Liver (tissue), 9 donors: ENCODE measurements around the gene LRRC8A. TPM values are rescaled to one million over a fixed set of nuclear protein-coding genes. Genes with fewer than 3 reads are reported as not detected.

Experiments
- DNase-seq: peaks from one replicate; pipeline ENCODE4 v3.0.0-alpha.2; 2017; ENCODE audit warnings: low spot score
- H3K27ac ChIP-seq, 2 donors: one replicate each; pipeline ENCODE4 v1.7.0; 2013; ENCODE audit warnings: inconsistent platforms in 2 of 2, low read length in 2 of 2, control low read depth in 1 of 2, low read depth in 1 of 2, mild to moderate bottlenecking in 1 of 2
- H3K27me3 ChIP-seq, 4 donors: one replicate each; pipeline versions ENCODE4 v1.6.1 to v1.7.0; 2013; ENCODE audit warnings: low read length in 3 of 4, inconsistent platforms in 1 of 4, mild to moderate bottlenecking in 1 of 4, moderate library complexity in 1 of 4; ENCODE audit not compliant: control insufficient read depth in 4 of 4, insufficient read depth in 4 of 4
- H3K36me3 ChIP-seq, 4 donors: one replicate each; pipeline versions ENCODE4 v1.6.1 to v1.7.0; 2013; ENCODE audit warnings: low read length in 3 of 4, mild to moderate bottlenecking in 3 of 4, low read depth in 1 of 4, moderate library complexity in 1 of 4; ENCODE audit not compliant: control insufficient read depth in 4 of 4, insufficient read depth in 3 of 4
- H3K4me1 ChIP-seq, 4 donors: one replicate each; pipeline versions ENCODE4 v1.6.1 to v1.7.0; 2013; ENCODE audit warnings: low read length in 3 of 4, mild to moderate bottlenecking in 3 of 4, moderate library complexity in 1 of 4; ENCODE audit not compliant: control insufficient read depth in 4 of 4, insufficient read depth in 4 of 4
- H3K4me3 ChIP-seq, 3 donors: one replicate each; pipeline versions ENCODE4 v1.6.1 to v1.7.0; 2013; ENCODE audit warnings: low read length in 3 of 3, control low read depth in 1 of 3, low read depth in 1 of 3, mild to moderate bottlenecking in 1 of 3
- H3K9ac ChIP-seq, 2 donors: one replicate each; pipeline ENCODE4 v1.7.0; 2013; ENCODE audit warnings: low read length in 2 of 2, mild to moderate bottlenecking in 2 of 2, moderate library complexity in 2 of 2, control low read depth in 1 of 2, low read depth in 1 of 2
- H3K9me3 ChIP-seq, 4 donors: one replicate each; pipeline versions ENCODE4 v1.6.1 to v1.7.0; 2013; ENCODE audit warnings: low read length in 3 of 4; ENCODE audit not compliant: control insufficient read depth in 4 of 4
- ATF3 ChIP-seq: IDR thresholded peaks from 2 replicates; pipeline ENCODE4 v1.6.1; 2016; ENCODE audit warnings: antibody characterized with exemption
- CTCF ChIP-seq: fragments of 150-350 bp; IDR thresholded peaks from 2 replicates; pipeline ENCODE4 v1.5.1; 2017; ENCODE audit warnings: improper control_type of control experiment, low read depth, low read length; ENCODE audit not compliant: missing input control
- EGR1 ChIP-seq, 2 donors: IDR thresholded peaks; 2 replicates each; pipeline ENCODE4 v1.6.1; 2016 to 2018; ENCODE audit warnings: antibody characterized with exemption in 2 of 2, low read depth in 2 of 2
- FOXA1 ChIP-seq: IDR thresholded peaks from 2 replicates; pipeline ENCODE4 v1.6.1; 2016; ENCODE audit warnings: antibody characterized with exemption
- FOXA2 ChIP-seq: IDR thresholded peaks from 2 replicates; pipeline ENCODE4 v1.6.1; 2016; ENCODE audit warnings: antibody characterized with exemption
- GABPA ChIP-seq, 2 donors: IDR thresholded peaks in 1 of 2; conservative IDR thresholded peaks in 1 of 2; 2 replicates each; pipeline ENCODE4 v1.6.1; 2016; ENCODE audit warnings: antibody characterized with exemption in 2 of 2, mild to moderate bottlenecking in 1 of 2, moderate library complexity in 1 of 2
- HNF4A ChIP-seq, 2 donors: conservative IDR thresholded peaks; 2 replicates each; pipeline ENCODE4 v1.6.1; 2016; ENCODE audit warnings: antibody characterized with exemption in 2 of 2, mild to moderate bottlenecking in 2 of 2
- HNF4G ChIP-seq: IDR thresholded peaks from 2 replicates; pipeline ENCODE4 v1.6.1; 2016; ENCODE audit warnings: antibody characterized with exemption
- JUND ChIP-seq, 2 donors: IDR thresholded peaks; 2 replicates each; pipeline ENCODE4 v1.6.1; 2016; ENCODE audit warnings: antibody characterized with exemption in 2 of 2
- MAX ChIP-seq: IDR thresholded peaks from 2 replicates; pipeline ENCODE4 v1.6.1; 2016; ENCODE audit warnings: antibody characterized with exemption
- NR2F2 ChIP-seq: IDR thresholded peaks from 2 replicates; pipeline ENCODE4 v1.6.1; 2016; ENCODE audit warnings: antibody characterized with exemption
- RAD21 ChIP-seq, 2 donors: IDR thresholded peaks; 2 replicates each; pipeline ENCODE4 v1.6.1; 2016; ENCODE audit warnings: antibody characterized with exemption in 2 of 2, mild to moderate bottlenecking in 2 of 2
- REST ChIP-seq: IDR thresholded peaks from 2 replicates; pipeline ENCODE4 v1.6.1; 2016; ENCODE audit warnings: antibody characterized with exemption, mild to moderate bottlenecking
- RXRA ChIP-seq, 2 donors: IDR thresholded peaks; 2 replicates each; pipeline ENCODE4 v1.6.1; 2017 to 2018; ENCODE audit warnings: antibody characterized with exemption in 2 of 2, mild to moderate bottlenecking in 1 of 2
- SP1 ChIP-seq: IDR thresholded peaks from 2 replicates; pipeline ENCODE4 v1.6.1; 2018; ENCODE audit warnings: antibody characterized with exemption, mild to moderate bottlenecking
- TAF1 ChIP-seq: conservative IDR thresholded peaks from 2 replicates; pipeline ENCODE4 v1.6.1; 2016; ENCODE audit warnings: antibody characterized with exemption, mild to moderate bottlenecking
- YY1 ChIP-seq: IDR thresholded peaks from 2 replicates; pipeline ENCODE4 v1.6.1; 2016; ENCODE audit warnings: antibody characterized with exemption, mild to moderate bottlenecking
- ZBTB33 ChIP-seq: IDR thresholded peaks from 2 replicates; pipeline ENCODE4 v1.6.1; 2016; ENCODE audit warnings: antibody characterized with exemption
- WGBS: extraction: QIAGEN DNeasy Blood & Tissue Kit; methylation state at CpG from one replicate; pipeline ENCODE4 v1.1.7; 2013; 5-methylcytosine and 5-hydroxymethylcytosine counted together
- polyA plus RNA-seq, 2 donors: library from polyadenylated mRNA; stranded (reverse) in 1 of 2; unstranded in 1 of 2; fragments of 200-250 nt in 1 of 2; fragments of >200 nt in 1 of 2; fragmentation: Nextera tagmentation in 1 of 2; extraction: Ambion mirVana in 1 of 2; gene quantifications; one replicate each; pipeline versions ENCODE4 v1.2.1 to v1.2.3, GENCODE V29; 2013 to 2015
- total RNA-seq, 2 donors: library from RNA; depleted of rRNA; stranded (reverse); fragments of >200 nt; gene quantifications; one replicate each; pipeline ENCODE4 v1.2.3, GENCODE V29; 2014
- donor health status: healthy.
- donor health status: healthy.
- donor health status: healthy.
- donor health status: healthy.
- donor health status: healthy.

Gene LRRC8A
- total and polyA plus RNA-seq, 4 donors: 14.6 to 22.8 (median 17.9) TPM

GRCh38 chr9:128894764-128895163 lies 12.8 kb downstream of the LRRC8A start:
- 85% methylated on average over 2 of the region's 2 CpGs for WGBS

GRCh38 chr9:128895556-128895955 lies 13.6 kb downstream of the LRRC8A start:
- Histone ChIP-seq H3K36me3 (peaks cover under 1 to 20% (median 8%) of the 10 kb centered on the region in 4 donors), H3K4me3 (no peak overlapping the region), H3K27ac (no peak overlapping the region), H3K9ac (no peak overlapping the region), H3K27me3 (no peaks in the 10 kb centered on the region), H3K9me3 (no peaks in the 10 kb centered on the region), H3K4me1 (peaks cover 0 to 24% (median 12%) of the 10 kb centered on the region in 4 donors)
- WGBS: 92% methylated on average over 4 of the region's 4 CpGs
- no peak for TF ChIP-seq REST
- TF ChIP-seq HNF4G: no peak
- TF ChIP-seq TAF1: no peak
- TF ChIP-seq RXRA (IDR thresholded peaks at IDR 0.05): no peak
- TF ChIP-seq MAX: no peak
- no peak for TF ChIP-seq YY1
- no peak for TF ChIP-seq NR2F2
- TF ChIP-seq JUND (IDR thresholded peaks at IDR 0.05): no peak
- TF ChIP-seq FOXA2: no peak
- no peak for TF ChIP-seq SP1
- TF ChIP-seq ATF3: no peak
- no peak for TF ChIP-seq CTCF
- TF ChIP-seq EGR1 (IDR thresholded peaks at IDR 0.05; ENCODE audit: low read depth in 2 of 2): no peak
- no peak for TF ChIP-seq GABPA (IDR thresholded peaks at IDR 0.05 in 1 of 2, conservative IDR thresholded peaks at IDR 0.05 in 1 of 2)
- no peak for TF ChIP-seq FOXA1
- no peak for TF ChIP-seq ZBTB33
- TF ChIP-seq RAD21 (IDR thresholded peaks at IDR 0.05): no peak
- no peak for TF ChIP-seq HNF4A (conservative IDR thresholded peaks at IDR 0.05)
- no peak for DNase-seq

More at GRCh38 chr9:128894764-128895163, 12.8 kb downstream of the LRRC8A start:
- H3K9me3 ChIP-seq: no peaks in the 10 kb centered on the region
- peaks cover 5 to 23% (median 7%) of the 10 kb centered on the region in 4 donors for H3K36me3 ChIP-seq
- H3K9ac ChIP-seq: no peak overlapping the region
- no peak overlapping the region for H3K4me3 ChIP-seq
- H3K27me3 ChIP-seq: no peaks in the 10 kb centered on the region
- TF ChIP-seq HNF4G: no peak
- no peak overlapping the region for H3K27ac ChIP-seq
- H3K4me1 ChIP-seq: peaks cover 0 to 24% (median 13%) of the 10 kb centered on the region in 4 donors
- DNase-seq: no peak
